Renal cortex interstitium (tissue), 11 donors: ENCODE results near the gene MYL3. TPM values are rescaled to one million over a fixed set of nuclear protein-coding genes. Genes with fewer than 3 reads are reported as not detected.

ENCODE experiments used
- DNase-seq, 11 donors: peaks; one replicate each; pipeline ENCODE4 v3.0.0-alpha.2; 2013; ENCODE audit warnings: low read depth in 9 of 11, low spot score in 4 of 11; ENCODE audit errors: extremely low read depth in 1 of 11
- polyA plus RNA-seq, 3 donors: library from polyadenylated mRNA; unstranded; fragments of 120-200 nt; gene quantifications; one replicate each; pipeline ENCODE4 v1.2.1, GENCODE V29; 2013; ENCODE audit not compliant: insufficient read length in 3 of 3

MYL3 gene
- polyA plus RNA-seq, 3 donors: 22.2 to 25.7 (median 22.5) TPM

GRCh38 chr3:46902188-46902631 is 39.0 kb upstream of the MYL3 start:
- no peak for DNase-seq

GRCh38 chr3:46901591-46902187 is 38.4 kb upstream of the MYL3 start:
- DNase-seq: no peak

GRCh38 chr3:46901061-46901460 is 37.8 kb upstream of the MYL3 start:
- no peak for DNase-seq

GRCh38 chr3:46900356-46900755 is 37.1 kb upstream of the MYL3 start:
- DNase-seq: no peak

GRCh38 chr3:46900007-46900292 is 36.7 kb upstream of the MYL3 start:
- no peak for DNase-seq

GRCh38 chr3:46899151-46900006 is 36.1 kb upstream of the MYL3 start:
- DNase-seq: no peak

- DNase-seq: no peak
Measured at GRCh38 chr3:46898321-46899150, 35.3 kb upstream of the MYL3 start.

GRCh38 chr3:46897829-46898320 is 34.6 kb upstream of the MYL3 start:
- DNase-seq: no peak

- no peak for DNase-seq
Measured at GRCh38 chr3:46897031-46897430, 33.8 kb upstream of the MYL3 start.

GRCh38 chr3:46896386-46896785 is 33.1 kb upstream of the MYL3 start:
- no peak for DNase-seq

GRCh38 chr3:46895761-46896160 is 32.5 kb upstream of the MYL3 start:
- DNase-seq: no peak

- DNase-seq: no peak
Measured at GRCh38 chr3:46895204-46895660, 32.0 kb upstream of the MYL3 start.

- no peak for DNase-seq
Measured at GRCh38 chr3:46894256-46894655, 31.0 kb upstream of the MYL3 start.

GRCh38 chr3:46893763-46894162 is 30.5 kb upstream of the MYL3 start:
- DNase-seq: no peak

GRCh38 chr3:46893146-46893748 is 30.0 kb upstream of the MYL3 start:
- DNase-seq: no peak

- DNase-seq: peak in 3 of 11 donors; percentile 52 to 59 (median 58)
Measured at GRCh38 chr3:46892285-46893145, 29.3 kb upstream of the MYL3 start.

- no peak for DNase-seq
Measured at GRCh38 chr3:46891132-46891531, 27.9 kb upstream of the MYL3 start.

GRCh38 chr3:46890132-46890531 is 26.9 kb upstream of the MYL3 start:
- DNase-seq: no peak
